Muscle of leg (tissue), 11 donors: ENCODE measurements around the gene LAMC2. TPM values are rescaled to one million over a fixed set of nuclear protein-coding genes. Genes with fewer than 3 reads are reported as not detected.
A peak's percentile ranks its signal among the peaks of the same experiment; 100 is the strongest.

ENCODE experiments used
- DNase-seq: peaks from one replicate; pipeline ENCODE4 v3.0.0; 2013
- H3K27ac ChIP-seq: one replicate; pipeline ENCODE4 v1.5.1; 2013; ENCODE audit warnings: mild to moderate bottlenecking, low read length, control low read depth
- H3K27me3 ChIP-seq: one replicate; pipeline ENCODE4 v1.6.1; 2013; ENCODE audit warnings: low read length; ENCODE audit not compliant: control insufficient read depth, insufficient read depth
- H3K36me3 ChIP-seq: one replicate; pipeline ENCODE4 v1.6.1; 2013; ENCODE audit warnings: low read length; ENCODE audit not compliant: control insufficient read depth, insufficient read depth
- H3K4me1 ChIP-seq: one replicate; pipeline ENCODE4 v1.6.1; 2013; ENCODE audit warnings: low read length; ENCODE audit not compliant: control insufficient read depth, insufficient read depth
- H3K4me3 ChIP-seq: one replicate; pipeline ENCODE4 v1.5.1; 2013; ENCODE audit warnings: low read length, control low read depth
- H3K9me3 ChIP-seq: replicated peaks from 2 replicates; pipeline ENCODE4 v1.6.1; 2013; ENCODE audit warnings: low read depth, low read length; ENCODE audit not compliant: control insufficient read depth
- WGBS: methylation state at CpG from one replicate; pipeline ENCODE4 v1.1.5; 2013; ENCODE audit warnings: missing lambda C conversion rate; ENCODE audit not compliant: insufficient coverage; 5-methylcytosine and 5-hydroxymethylcytosine counted together
- polyA plus RNA-seq, 8 donors: library from polyadenylated mRNA; unstranded; fragments of 120-200 nt; gene quantifications; one replicate each; pipeline versions ENCODE4 v1.2.1 to v1.2.3, GENCODE V29; 2013; ENCODE audit warnings: inconsistent platforms in 1 of 8, low replicate concordance in 1 of 8; ENCODE audit not compliant: insufficient read length in 8 of 8, insufficient read depth in 1 of 8
- total RNA-seq: library from RNA; stranded (reverse); fragments of 120-200 nt; gene quantifications from one replicate; pipeline ENCODE4 v1.2.4, GENCODE V29; 2013

Gene LAMC2
- total and polyA plus RNA-seq, 9 donors = 0.71 to 6.0 (median 2.7) TPM

- no peaks in the 10 kb centered on the region for H3K9me3 ChIP-seq
- 63% methylated on average over 2 of the region's 6 CpGs for WGBS
- H3K27ac ChIP-seq = no peak overlapping the region
- H3K27me3 ChIP-seq = no peaks in the 10 kb centered on the region
- no peaks in the 10 kb centered on the region for H3K36me3 ChIP-seq
- DNase-seq = no peak
- no peak overlapping the region for H3K4me3 ChIP-seq
- peaks cover 17% of the 10 kb centered on the region for H3K4me1 ChIP-seq
These were observed 20.6 kb downstream of the LAMC2 start for GRCh38 chr1:183206538-183207122.

DNA sequence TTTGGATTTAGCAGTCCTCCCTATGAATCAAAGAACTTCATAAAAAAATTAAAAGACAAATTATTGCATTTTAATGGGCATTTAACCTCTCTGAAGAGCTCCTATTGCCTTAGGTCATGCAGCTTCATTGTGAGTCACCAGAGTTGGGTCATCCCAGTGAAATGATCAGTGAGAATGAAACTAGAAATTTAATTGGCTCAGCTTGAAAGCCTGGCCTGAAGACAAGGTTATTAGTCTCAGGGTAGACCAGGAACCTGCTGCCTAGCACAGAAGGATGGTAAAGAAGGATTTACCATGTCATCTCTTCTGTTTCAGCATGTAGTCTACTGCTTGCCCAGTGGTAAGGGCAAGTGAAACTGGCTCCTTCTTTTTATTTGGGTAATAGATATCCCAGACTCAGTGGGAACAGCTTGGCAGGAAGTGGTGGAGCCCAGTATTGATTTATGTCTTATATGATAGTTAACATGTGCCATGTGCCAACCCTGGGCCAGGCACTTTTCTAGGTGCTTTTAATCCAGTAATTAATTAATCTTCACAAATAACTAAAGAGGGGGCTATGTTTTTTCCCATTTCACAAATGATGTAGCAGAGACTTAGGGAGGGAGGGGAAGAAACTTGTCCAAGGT, 23.6 kb downstream of the LAMC2 start:
- H3K27me3 ChIP-seq = no peaks in the 10 kb centered on the region
- H3K27ac ChIP-seq = no peak overlapping the region
- H3K36me3 ChIP-seq = no peaks in the 10 kb centered on the region
- no peak overlapping the region for H3K4me3 ChIP-seq
- H3K9me3 ChIP-seq = no peaks in the 10 kb centered on the region
- DNase-seq = no peak
- H3K4me1 ChIP-seq = peaks cover 22% of the 10 kb centered on the region

GRCh38 chr1:183210681-183211080, 24.6 kb downstream of the LAMC2 start:
- Histone ChIP-seq H3K9me3 (no peaks in the 10 kb centered on the region), H3K36me3 (no peaks in the 10 kb centered on the region), H3K4me1 (peaks cover 22% of the 10 kb centered on the region), H3K4me3 (no peak overlapping the region), H3K27ac (no peak overlapping the region), H3K27me3 (no peaks in the 10 kb centered on the region)
- peak; percentile 39 for DNase-seq

GRCh38 chr1:183212870-183213269, 26.8 kb downstream of the LAMC2 start:
- H3K4me3 ChIP-seq = no peak overlapping the region
- DNase-seq = no peak
- H3K9me3 ChIP-seq = no peaks in the 10 kb centered on the region
- H3K27me3 ChIP-seq = no peaks in the 10 kb centered on the region
- H3K4me1 ChIP-seq = peaks cover 30% of the 10 kb centered on the region
- no CpG with 5 or more reads among the region's 1 CpG for WGBS
- H3K36me3 ChIP-seq = no peaks in the 10 kb centered on the region
- no peak overlapping the region for H3K27ac ChIP-seq

DNA sequence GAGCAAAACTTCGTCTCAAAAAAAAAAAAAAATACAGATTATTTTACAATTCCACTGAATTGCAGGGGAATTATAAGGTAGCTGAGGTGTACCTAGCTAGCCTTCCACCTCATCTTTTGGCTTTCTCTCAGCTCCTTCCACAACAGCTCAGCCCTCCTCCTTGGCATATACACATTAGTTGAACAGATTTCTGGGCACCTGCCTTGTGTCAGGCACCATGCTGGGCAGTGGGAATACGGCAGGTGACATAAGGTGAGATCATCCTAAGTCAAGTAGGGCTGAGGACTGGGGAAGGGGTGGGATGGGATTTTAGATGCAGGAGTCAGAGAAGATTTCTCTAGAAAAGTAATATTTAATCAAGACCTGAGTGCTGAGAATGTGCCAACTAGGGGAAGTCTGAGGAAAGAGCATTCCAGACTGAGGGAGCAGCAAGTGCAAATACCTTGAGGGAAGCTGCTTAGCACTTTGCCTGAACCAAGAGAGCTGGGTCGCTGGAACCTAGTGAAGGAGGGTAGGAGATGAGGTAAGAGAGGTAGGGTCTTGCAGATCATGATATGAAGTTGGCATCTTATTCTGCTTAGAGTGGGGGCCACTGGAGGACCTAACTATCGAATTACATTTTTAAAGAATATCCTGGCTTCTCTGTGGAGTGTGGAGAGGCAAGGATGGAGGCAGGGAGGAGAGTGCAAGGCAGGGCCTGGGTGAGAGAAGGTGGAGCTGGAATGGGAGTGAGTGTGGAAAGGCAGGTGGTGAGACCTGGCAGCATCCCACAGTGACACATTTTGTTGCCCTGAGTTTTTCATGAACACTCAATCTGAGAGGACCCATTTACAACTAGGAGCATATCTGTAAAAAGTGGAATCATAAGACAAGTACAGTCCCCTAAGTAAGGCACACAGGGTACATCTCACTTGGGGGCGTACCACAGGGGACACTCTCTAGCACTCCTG, 28.2 kb downstream of the LAMC2 start:
- no peaks in the 10 kb centered on the region for H3K36me3 ChIP-seq
- H3K27me3 ChIP-seq = no peaks in the 10 kb centered on the region
- H3K9me3 ChIP-seq = no peaks in the 10 kb centered on the region
- DNase-seq = no peak
- 83% methylated on average over 1 of the region's 5 CpGs for WGBS
- no peak overlapping the region for H3K27ac ChIP-seq
- no peak overlapping the region for H3K4me3 ChIP-seq
- peaks cover 44% of the 10 kb centered on the region for H3K4me1 ChIP-seq

- Histone ChIP-seq H3K27me3 (no peaks in the 10 kb centered on the region), H3K27ac (no peak overlapping the region), H3K36me3 (no peaks in the 10 kb centered on the region), H3K9me3 (no peaks in the 10 kb centered on the region), H3K4me3 (no peak overlapping the region), H3K4me1 (peaks cover 50% of the 10 kb centered on the region)
- WGBS = 42% methylated on average over 7 of the region's 13 CpGs
- no peak for DNase-seq
These were observed 29.1 kb downstream of the LAMC2 start for GRCh38 chr1:183215076-183215720.

DNA sequence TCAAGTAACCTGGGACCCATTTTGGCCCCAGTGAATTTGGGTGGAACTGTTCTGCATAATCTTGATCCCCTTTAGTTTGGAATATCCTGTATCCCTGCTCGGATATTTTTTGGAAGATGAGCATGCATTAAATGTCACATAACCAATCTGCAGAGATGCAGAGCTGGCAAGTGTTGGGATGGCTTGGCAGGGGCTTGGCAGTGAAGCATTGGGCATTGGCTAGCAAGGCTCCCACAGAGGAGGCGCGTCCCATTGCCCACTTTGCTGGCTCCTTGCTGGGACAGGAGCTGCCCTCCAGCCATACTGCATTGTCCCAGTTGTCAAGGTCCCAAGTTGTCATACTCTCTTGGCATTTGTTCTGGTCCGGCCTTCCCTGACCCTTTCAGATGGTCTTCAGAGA, 29.9 kb downstream of the LAMC2 start:
- H3K36me3 ChIP-seq = no peaks in the 10 kb centered on the region
- H3K4me3 ChIP-seq = no peak overlapping the region
- no peak overlapping the region for H3K27ac ChIP-seq
- WGBS = 90% methylated on average over 3 of the region's 4 CpGs
- H3K9me3 ChIP-seq = no peaks in the 10 kb centered on the region
- no peak for DNase-seq
- H3K4me1 ChIP-seq = peaks cover 51% of the 10 kb centered on the region
- H3K27me3 ChIP-seq = no peaks in the 10 kb centered on the region

GRCh38 chr1:183218027-183218618, 32.1 kb downstream of the LAMC2 start:
- peak; percentile 86 for DNase-seq

DNA sequence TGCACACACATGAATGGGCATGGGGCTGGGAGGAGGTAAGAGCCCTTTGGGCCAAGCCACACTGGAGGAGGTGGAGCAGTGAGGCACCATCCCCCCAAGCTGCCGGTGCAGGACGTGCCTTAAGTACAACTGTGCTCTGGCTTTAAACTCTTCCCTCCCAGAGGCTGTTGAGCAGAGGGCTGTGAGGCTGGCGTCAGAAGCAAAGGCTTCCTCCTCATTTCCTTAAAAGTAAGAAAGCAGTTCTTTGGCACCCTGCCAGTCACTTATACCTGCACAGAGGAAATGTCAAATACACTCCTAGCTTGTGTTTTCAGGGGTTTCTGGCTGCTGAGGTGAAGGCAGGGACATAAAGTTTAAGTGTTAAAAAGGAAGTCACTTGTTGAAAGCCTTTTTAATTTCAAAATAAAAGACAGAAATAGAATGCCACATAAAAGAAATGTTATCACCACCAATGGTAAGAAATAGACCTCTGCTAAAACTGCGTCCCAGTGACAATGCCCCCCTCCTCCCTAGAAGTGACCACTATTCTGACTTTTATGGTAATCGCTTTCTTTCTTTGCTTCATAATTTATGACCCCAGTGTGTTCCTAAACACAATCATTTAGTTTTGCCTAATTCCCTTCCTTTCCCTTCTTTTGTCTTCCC, 33.0 kb downstream of the LAMC2 start:
- no peaks in the 10 kb centered on the region for H3K9me3 ChIP-seq
- DNase-seq = peak; percentile 78
- peaks cover 49% of the 10 kb centered on the region for H3K4me1 ChIP-seq
- no peaks in the 10 kb centered on the region for H3K27me3 ChIP-seq
- peak overlapping the region; percentile 83 for H3K27ac ChIP-seq
- 11% methylated on average over 2 of the region's 5 CpGs for WGBS
- H3K4me3 ChIP-seq = no peak overlapping the region
- H3K36me3 ChIP-seq = no peaks in the 10 kb centered on the region

More at GRCh38 chr1:183218027-183218618, 32.1 kb downstream of the LAMC2 start:
- no peak overlapping the region for H3K4me3 ChIP-seq
- H3K36me3 ChIP-seq = no peaks in the 10 kb centered on the region
- 45% methylated on average over 2 of the region's 14 CpGs for WGBS
- H3K27ac ChIP-seq = peak overlapping the region; percentile 83
- H3K27me3 ChIP-seq = no peaks in the 10 kb centered on the region
- H3K4me1 ChIP-seq = peaks cover 51% of the 10 kb centered on the region
- H3K9me3 ChIP-seq = no peaks in the 10 kb centered on the region
